ENCODE measurements around the gene HSPB3.
"Not testable (repeated sequence)": the region's sequence is repeated elsewhere in the genome, so short reads cannot be mapped to it uniquely, and the experiment has no call there.

HSPB3 gene

DNA sequence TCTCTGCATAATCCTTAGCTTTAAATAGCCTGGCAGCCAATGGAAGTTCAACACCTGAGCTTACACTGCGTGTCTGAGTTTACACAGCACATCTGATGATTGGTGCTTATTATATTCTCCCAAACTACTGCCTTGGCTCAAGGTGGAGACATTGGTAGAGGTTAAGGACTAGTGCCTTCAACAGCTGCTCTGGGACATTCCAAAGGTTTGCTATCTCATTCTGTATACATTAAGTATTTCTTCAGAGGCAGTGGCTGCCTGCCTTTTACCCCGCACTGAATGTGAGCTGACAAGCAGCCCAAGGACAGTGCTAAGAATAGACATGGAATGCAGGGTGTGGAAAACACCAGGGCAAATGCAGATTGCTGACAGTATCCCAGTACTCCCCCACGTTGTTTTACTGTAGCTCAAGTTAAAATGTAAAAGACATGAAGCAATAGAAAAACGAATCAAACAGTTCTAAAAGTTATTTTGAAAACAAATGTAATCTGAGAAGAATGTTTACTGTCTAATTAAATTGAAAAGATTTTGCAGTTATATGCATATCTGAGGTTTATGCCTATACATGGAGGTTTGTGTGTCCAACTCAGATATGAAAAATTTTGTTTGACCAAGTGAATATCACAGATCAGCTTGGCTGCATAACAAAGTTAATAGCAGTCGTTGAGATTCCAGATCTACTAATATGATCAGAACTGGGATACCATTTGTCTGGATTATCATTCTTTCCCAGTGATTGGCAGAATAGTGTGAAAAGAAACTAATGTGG, 1.8 kb downstream of the HSPB3 start:
- DNase-seq: no peak

DNA sequence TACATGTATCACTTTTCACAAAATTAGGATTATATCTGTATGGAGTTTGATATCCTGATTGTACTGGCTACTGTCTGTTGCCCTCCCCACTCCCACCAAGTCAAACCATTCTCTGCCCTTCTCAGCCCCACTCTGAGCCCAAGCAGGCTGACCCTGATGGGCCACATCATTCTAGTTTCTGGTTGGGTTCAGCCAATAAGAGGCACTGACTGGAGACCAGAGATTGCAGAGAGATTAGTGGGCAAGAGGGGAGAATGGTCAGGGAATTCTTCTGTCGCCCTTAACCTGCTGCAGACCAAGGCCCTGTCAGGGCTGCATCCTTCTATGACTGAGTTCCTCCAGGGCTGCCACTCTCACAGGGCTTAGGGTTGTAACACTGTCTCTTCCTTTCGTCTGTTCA, 2.7 kb downstream of the HSPB3 start:
- no peak for DNase-seq

DNA sequence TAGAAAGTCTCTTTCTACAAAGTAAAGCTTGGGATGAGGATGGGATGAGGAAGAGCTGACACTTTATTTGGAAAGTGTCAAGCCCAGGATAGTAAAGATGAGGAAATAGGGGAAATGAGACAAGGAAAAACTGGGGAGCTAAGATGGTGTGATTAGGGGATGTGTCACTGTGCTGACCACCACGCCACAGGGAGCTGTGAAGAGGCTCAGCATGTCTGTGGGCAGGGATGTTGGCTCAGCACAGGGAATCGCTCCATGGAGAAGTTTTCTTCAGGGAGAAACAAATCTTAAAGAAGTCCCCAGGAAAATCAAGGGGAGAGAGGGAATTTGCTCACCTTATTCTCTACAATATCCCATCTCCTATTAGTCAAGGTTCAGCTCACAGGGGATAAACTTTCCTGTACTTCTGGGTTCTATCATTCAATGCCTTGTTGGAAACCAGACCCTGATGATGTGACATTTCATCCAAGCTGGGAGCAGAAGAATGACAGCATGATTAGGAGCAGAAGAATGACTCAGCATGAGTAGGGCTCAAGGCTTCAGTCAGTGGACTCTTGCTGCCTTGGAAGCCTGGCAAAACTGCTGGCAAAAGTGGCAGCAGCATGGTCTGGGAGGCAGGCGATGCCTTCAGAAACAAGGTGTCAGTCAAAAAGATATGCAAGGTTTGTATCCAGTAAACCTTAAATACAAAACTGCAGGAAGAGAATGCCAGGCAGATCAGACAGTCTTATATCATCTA, 4.9 kb downstream of the HSPB3 start:
- no peak for DNase-seq

DNA sequence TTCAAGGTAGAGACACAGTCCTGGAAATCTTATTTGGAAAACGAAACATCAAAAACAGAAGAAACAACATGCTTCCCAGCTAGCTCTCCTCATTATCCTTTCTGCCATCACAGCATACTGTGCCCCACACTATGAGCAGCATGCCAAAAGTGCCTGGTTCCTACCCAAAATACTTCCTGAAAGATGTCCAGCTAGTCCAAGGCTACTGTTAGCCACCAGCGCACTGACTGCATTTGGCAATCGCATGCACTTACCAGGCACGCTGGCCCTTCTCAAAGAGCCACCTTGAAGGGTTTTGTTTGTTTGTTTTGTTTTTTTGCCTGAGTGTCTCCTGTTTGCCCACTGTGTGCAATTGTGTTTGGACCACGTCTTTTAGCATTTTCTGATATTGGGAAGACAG, 6.8 kb downstream of the HSPB3 start:
- DNase-seq: no peak

DNA sequence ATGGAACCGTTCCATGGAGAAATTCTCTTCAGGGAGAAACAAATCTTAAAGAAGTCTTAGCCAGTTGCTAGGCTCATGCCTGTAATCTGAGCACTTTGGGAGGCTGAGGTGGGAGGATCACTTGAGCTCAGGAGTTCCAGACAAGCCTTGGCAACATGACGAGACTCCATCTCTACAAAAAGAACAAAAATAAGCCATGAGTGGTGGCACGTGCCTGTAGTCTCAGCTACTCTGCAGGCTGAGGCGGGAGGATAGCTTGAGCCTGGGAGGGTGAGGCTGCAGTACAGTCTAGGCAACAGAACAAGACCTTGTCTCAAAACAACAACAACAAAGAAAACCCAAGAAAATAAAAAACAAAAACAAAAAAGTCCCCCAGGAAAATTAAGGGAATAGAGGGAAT, 8.2 kb downstream of the HSPB3 start:
- no peak for DNase-seq

DNA sequence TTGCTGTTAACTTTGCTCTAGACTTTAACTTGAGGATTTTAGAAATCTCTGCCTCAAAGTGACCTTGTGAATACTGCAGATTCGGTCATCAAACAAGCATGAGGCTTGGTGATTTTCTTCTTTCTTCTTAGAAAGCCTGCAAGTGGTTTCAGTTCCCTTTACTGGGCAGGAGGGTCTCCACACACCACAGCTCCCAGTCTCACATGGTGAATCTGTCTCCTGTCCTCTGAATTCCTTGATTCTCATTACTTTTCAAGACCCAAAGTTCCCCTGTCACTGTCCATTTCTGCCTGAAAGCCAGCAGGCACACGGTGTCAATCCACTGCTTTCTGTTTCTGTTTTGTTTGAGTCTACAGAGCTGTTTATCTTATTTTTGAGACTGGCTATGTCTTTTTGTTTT, 14.1 kb downstream of the HSPB3 start:
- no peak for DNase-seq

DNA sequence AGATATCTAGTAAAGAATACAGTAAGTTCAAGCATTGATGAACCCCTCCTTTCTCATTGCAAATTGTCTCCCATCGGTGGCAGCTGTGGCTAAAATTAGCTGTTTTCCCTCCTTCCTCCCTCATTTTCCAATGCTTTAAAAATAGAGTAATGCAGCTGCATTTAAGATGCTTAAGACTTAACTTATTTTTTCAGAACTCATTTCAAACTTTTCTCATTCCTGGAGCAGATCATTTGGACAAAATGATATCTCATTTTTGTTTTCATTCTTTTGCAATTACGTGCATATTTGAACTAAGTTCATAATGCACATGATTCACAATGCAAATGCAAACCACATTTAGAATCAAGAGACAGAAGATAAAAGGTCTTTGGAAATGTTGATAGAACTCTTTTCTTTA, 14.6 kb downstream of the HSPB3 start:
- no peak for DNase-seq

DNA sequence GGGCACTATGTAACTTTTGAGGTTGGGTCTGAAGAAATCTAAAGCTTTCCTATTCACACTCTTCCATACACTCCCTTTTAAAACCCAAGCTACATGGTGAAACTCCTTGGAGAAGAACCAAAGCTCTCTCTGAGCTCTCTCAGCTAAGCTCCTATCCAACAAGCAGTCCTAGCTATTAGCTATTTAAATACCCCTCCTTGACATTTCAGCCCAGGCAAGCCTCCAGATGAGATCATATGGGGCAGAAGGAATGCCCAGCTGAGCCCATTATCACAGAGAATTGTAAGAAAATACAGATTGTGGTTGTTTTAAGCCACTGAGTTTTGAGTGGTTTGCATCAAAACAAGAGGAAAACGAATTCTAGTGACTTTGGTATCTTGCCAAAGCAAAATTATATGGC, 15.2 kb downstream of the HSPB3 start:
- no peak for DNase-seq

DNA sequence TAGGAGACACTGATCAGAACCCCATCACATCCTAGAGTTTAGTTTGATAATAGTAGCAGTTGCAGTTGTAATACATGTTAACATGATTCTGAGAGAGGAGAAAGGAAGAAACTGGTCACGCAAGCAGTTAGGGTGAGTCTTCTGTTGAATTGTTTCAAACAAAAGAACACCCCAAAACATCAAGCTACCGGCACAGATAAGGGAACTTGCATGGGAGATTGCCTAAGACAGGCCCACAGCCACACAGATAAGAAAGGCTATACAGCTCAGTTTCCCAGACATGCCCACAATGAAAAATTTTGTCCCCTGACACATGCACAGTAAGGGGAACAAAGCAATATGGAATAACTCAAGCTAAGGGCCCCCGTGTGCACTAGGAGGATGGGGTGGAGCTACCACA, 15.9 kb downstream of the HSPB3 start:
- no peak for DNase-seq

DNA sequence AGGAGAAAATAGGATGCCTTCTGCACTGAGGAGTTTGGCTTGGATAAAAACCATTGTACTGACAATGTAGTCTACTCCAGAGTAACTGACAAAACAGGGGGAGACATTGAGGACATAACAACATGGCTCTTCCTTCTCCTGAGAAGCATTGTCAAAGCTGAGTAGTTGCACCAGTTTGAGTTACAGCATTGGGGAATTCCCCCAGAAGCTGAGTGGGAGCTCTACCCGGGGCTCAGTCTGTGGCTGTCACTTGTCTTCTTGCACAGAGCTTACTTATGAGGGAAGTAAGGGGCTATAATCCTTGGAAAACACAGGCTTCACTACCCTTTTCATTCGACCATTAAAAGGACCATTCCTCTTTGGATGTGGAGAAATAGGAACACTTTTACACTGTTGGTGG, 21.2 kb downstream of the HSPB3 start:
- no peak for DNase-seq

DNA sequence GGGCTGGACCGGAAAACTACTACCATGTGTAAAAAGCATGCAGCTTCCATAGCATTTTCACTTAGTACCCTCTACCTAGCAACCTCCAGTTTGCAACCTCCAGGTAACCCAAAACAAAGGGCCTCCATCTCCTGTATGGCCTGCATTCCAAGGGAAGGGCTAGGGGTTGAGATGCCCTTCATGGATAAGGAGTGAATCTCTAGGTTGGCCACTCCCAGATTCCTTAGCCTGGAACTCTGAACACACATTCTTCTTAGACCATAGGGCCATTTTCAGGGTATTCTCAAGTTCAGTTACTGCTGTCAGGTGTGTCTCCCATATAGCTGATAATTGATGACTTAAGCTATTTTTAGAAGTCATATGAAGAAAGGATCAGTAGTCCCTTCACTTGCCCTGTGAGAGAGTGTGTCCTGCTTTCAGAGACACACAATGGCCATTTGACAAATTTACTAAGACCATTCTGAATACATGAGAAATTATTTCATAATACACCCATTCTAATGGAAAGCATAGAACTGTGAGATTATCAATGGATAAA, 22.5 kb downstream of the HSPB3 start:
- DNase-seq: no peak

DNA sequence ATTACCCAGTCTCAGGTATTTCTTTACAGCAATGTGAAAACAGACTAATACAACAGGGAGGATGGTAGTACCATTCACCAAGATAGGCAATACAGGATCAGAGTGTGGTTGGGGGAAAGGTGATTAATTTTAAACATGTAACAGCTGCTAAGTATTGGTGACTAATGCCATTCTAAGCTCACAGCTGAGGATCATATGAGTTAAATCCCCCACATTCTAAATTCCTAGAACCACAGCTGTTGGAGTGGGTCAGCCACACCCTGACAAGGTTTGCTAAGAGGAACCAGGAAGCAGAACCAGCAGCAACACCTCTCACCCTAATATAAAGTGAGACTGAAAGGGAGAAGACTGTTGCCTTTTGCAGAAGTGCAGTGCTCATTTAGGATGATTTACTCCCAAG, 24.8 kb downstream of the HSPB3 start:
- DNase-seq: no peak

DNA sequence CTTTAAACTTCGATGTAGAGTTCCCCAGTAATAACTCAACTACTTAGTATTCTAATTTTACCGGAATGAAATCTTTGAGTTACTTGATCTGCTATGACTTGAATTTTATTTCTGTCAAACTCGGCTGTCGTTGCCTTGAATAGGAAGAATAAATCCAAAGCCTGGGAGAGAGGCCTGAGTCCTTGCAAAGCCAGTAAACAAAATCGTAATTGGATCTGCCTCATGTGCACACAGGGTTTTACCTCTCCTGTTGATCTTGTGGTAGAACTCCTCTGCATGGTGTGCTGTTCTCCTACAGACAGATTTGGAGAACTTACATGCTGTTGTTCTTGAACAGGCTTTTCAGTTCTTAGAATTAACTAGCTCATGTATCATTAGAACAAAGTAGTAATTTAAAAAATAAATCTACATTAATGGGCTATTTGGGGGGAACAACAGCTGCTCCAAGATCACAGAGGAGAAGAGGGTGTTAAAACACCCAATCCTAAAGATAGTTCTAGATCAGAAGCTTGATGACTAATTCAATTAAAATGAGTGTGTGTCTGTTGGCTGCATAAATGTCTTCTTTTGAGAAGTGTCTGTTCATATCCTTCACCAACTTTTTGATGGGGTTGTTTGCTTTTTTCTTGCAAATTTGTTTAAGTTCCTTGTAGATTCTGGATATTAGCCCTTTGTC, 28.9 kb downstream of the HSPB3 start:
- no peak for DNase-seq

DNA sequence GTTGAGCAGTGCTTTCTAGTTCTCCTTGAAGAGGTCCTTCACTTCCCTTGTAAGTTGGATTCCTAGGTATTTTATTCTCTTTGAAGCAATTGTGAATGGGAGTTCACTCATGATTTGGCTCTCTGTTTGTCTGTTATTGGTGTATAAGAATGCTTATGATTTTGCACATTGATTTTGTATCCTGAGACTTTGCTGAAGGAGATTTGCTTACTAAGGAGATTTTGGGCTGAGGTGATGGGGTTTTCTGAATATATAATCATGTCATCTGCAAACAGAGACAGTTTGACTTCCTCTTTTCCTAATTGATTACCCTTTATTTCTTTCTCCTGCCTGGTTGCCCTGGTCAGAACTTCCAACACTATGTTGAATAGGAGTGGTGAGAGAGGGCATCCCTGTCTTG, 30.2 kb downstream of the HSPB3 start:
- not testable (repeated sequence) for DNase-seq

DNA sequence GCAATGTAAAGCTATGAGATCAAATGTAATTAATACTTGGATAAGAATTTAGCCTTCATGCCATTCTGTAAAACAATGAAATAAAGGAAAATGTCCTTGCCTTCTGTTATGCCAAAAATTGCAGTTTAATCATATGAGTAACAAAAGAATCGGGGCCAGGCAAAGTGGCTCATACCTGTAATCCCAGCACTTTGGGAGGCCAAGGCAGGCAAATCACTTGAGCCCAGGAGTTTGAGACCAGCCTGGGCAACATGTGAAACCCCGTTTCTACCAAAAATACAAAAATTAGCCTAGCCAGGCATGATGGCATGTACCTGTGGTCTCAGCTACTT, 34.1 kb downstream of the HSPB3 start:
- DNase-seq: not testable (repeated sequence)

DNA sequence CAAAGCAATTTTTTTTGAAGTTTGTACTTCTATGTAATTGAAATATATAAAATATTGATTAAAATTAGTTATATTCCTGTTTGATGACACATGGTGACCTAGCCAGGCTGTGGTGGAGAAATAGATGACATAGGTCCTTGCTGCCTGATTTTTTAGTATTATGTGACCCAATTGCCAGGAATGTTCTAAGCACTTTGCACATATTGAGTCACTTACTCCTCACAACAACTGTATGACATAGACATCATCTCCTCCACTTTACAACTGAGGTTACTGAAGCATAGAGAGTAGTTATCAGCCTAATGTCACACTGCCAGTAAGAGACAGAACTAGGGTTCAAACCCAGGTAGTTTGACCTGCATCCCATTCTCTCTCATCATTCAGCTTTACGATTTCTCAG, 35.8 kb downstream of the HSPB3 start:
- no peak for DNase-seq

DNA sequence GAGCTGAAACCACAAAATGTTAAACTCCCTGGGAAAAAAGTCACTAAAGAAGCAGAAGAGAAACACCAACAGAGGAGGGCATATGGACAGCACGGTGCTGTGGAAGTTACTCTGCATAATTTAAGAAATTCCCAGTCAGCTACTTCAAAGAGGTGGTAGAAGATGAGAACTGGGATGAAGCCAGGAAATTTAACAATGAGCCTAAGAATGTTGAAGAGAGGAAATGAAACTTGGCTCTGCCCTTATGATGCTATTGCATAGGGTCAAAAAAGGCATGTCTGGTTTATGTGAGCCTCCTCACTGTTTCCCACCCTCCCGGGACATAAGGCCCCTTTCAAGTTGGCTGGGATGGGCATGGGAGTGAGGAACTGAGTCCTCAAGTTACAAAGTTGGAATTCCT, 36.7 kb downstream of the HSPB3 start:
- DNase-seq: no peak

DNA sequence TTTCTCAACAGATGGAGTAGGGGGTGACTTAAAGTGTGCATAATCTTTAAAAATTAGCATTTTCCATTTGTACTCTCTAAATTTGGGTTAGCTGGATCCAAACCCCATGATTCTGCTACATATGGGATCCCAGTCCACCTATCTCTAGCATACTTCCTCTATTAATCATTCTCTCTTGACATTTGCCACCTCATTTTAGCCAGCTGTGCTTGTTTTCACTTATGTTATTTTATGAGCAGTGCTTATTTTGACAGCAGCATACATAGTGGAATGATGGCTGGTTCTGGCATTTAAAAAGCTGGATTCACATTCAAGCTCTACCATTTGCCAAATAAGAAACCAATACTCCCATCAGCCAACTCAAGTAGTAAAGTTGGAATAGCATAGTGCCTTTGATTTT, 39.5 kb downstream of the HSPB3 start:
- DNase-seq: no peak
